Endothelial cell (in vitro differentiated cells): Measurements from ENCODE around the gene EPC2. TPM values are rescaled to one million over a fixed set of nuclear protein-coding genes. Genes with fewer than 3 reads are reported as not detected.
"Not testable (repeated sequence)": the region's sequence is repeated elsewhere in the genome, so short reads cannot be mapped to it uniquely, and the experiment has no call there.

Source experiments
- DNase-seq: peaks from one replicate; pipeline ENCODE4 v3.0.0; 2021; ENCODE audit warnings: low spot score
- H3K27ac Mint-ChIP-seq: one replicate; pipeline ENCODE4 v1.8.0; 2021; ENCODE audit warnings: mixed read lengths, inconsistent platforms; ENCODE audit not compliant: unreplicated experiment
- H3K27me3 Mint-ChIP-seq: one replicate; pipeline ENCODE4 v1.8.0; 2021; ENCODE audit warnings: mild to moderate bottlenecking, moderate library complexity, mixed read lengths, inconsistent platforms; ENCODE audit not compliant: unreplicated experiment
- H3K36me3 Mint-ChIP-seq: one replicate; pipeline ENCODE4 v1.8.0; 2021; ENCODE audit warnings: mild to moderate bottlenecking, low read depth, mixed read lengths, inconsistent platforms; ENCODE audit not compliant: unreplicated experiment
- H3K4me1 Mint-ChIP-seq: one replicate; pipeline ENCODE4 v1.8.0; 2021; ENCODE audit warnings: mild to moderate bottlenecking, mixed read lengths, inconsistent platforms; ENCODE audit not compliant: unreplicated experiment
- H3K4me3 Mint-ChIP-seq: one replicate; pipeline ENCODE4 v1.8.0; 2021; ENCODE audit warnings: mild to moderate bottlenecking, mixed read lengths, inconsistent platforms; ENCODE audit not compliant: unreplicated experiment
- H3K9me3 Mint-ChIP-seq: one replicate; pipeline ENCODE4 v1.8.0; 2021; ENCODE audit warnings: mixed read lengths, inconsistent platforms; ENCODE audit not compliant: unreplicated experiment
- total RNA-seq: library from RNA; stranded (reverse); fragmentation: NEBNext Ultra II Directional; extraction: Animal tissue kit (Norgen Biotek cat#: 25700); gene quantifications from one replicate; pipeline ENCODE4 v1.2.1, GENCODE V29; 2021; ENCODE audit not compliant: unreplicated experiment
- TF ChIP-seq, protein P1 (sequence below): fragments of 200-600 bp; sonication (generic); IDR thresholded peaks from one replicate; pipeline ENCODE4 v1.5.0; 2021; ENCODE audit warnings: antibody characterized with exemption; ENCODE audit not compliant: unreplicated experiment

Gene EPC2
- total RNA-seq, 1 donor from 2014 or later = 31.4 TPM

DNA sequence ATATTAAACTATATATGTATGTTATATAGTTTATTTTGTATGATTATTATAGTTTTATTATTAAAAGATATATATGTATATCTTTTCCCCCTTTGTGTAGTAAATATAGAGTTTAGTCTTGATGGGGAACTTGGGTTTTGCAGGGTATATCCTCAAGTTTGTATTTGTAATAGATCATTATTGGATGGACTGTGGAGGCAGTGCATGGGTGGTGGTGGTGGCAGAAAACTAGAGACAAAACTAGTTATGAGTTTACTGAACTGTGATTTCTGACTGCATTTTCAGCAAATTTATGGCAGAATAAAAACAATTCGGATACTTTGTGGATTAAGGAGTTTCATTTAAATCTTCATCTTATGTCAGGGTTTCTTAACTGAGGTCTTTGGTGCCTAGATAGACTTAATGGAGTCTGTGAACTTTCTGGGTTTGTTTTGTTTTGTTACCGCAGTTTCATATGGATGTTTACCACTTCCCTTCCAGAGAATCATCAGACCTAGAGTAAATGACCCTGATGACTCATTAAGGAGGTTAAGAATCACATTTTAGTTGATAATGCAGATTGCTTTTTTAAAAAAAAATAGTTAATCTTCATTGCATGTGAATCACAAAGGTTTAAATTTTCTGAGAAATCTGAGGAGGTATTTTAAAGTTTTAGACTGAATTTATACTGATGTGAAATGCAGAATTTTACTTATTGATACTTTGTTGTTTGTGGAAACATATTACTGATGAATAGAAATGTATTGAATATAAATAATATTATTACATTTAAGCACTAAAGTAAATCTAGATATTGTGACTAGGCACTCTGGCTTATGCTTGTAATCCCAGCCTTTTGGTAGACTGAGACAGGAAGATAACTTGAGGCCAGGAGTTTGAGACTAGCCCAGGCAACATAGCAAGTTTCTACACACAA lies 14.5 kb downstream of the EPC2 start:
- peaks cover 1% of the 10 kb centered on the region for H3K27me3 Mint-ChIP-seq
- peaks cover 12% of the 10 kb centered on the region for H3K4me1 Mint-ChIP-seq
- no peaks in the 10 kb centered on the region for H3K9me3 Mint-ChIP-seq
- no peak overlapping the region for H3K4me3 Mint-ChIP-seq
- TF ChIP-seq, protein P1, sequence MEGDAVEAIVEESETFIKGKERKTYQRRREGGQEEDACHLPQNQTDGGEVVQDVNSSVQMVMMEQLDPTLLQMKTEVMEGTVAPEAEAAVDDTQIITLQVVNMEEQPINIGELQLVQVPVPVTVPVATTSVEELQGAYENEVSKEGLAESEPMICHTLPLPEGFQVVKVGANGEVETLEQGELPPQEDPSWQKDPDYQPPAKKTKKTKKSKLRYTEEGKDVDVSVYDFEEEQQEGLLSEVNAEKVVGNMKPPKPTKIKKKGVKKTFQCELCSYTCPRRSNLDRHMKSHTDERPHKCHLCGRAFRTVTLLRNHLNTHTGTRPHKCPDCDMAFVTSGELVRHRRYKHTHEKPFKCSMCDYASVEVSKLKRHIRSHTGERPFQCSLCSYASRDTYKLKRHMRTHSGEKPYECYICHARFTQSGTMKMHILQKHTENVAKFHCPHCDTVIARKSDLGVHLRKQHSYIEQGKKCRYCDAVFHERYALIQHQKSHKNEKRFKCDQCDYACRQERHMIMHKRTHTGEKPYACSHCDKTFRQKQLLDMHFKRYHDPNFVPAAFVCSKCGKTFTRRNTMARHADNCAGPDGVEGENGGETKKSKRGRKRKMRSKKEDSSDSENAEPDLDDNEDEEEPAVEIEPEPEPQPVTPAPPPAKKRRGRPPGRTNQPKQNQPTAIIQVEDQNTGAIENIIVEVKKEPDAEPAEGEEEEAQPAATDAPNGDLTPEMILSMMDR = no peak
- H3K27ac Mint-ChIP-seq = peak overlapping the region; percentile 89
- DNase-seq = no peak
- H3K36me3 Mint-ChIP-seq = no peaks in the 10 kb centered on the region

DNA sequence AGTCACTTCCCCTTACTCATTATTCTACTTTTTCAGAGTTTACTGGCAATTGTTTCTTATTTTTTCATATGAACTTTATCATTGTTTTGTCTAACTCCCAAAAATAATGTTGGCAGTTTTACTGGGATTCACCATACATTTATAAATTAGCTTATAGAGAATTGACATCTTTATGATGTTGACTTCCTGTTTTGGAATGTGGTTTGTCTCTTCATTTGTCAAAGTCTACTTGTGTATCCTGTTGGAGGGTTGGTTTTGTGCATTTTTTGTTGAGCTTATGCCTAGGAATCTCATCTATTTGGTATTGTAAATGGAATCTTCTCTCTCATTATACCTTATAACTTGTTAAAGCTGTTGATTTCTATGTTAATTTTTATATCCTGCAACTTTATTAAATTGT lies 16.4 kb downstream of the EPC2 start:
- H3K27me3 Mint-ChIP-seq = no peaks in the 10 kb centered on the region
- H3K4me1 Mint-ChIP-seq = peaks cover 12% of the 10 kb centered on the region
- DNase-seq = no peak
- H3K36me3 Mint-ChIP-seq = no peaks in the 10 kb centered on the region
- no peaks in the 10 kb centered on the region for H3K9me3 Mint-ChIP-seq
- H3K4me3 Mint-ChIP-seq = no peak overlapping the region
- TF ChIP-seq, protein P1 = no peak
- H3K27ac Mint-ChIP-seq = no peak overlapping the region

DNA sequence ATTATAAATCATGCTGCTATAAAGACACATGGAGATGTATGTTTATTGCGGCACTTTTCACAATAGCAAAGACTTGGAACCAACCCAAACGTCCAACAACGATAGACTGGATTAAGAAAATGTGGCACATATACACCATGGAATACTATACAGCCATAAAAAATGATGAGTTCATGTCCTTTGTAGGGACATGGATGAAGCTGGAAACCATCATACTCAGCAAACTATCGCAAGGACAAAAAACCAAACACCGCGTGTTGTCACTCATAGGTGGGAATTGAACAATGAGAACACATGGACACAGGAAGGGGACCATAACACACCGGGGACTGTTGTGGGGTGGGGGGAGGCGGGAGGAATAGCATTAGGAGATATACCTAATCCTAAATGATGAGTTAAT lies 17.8 kb downstream of the EPC2 start:
- H3K4me1 Mint-ChIP-seq = peaks cover 19% of the 10 kb centered on the region
- not testable (repeated sequence) for H3K36me3 Mint-ChIP-seq, H3K27me3 Mint-ChIP-seq, H3K4me3 Mint-ChIP-seq, DNase-seq, H3K9me3 Mint-ChIP-seq, H3K27ac Mint-ChIP-seq

DNA sequence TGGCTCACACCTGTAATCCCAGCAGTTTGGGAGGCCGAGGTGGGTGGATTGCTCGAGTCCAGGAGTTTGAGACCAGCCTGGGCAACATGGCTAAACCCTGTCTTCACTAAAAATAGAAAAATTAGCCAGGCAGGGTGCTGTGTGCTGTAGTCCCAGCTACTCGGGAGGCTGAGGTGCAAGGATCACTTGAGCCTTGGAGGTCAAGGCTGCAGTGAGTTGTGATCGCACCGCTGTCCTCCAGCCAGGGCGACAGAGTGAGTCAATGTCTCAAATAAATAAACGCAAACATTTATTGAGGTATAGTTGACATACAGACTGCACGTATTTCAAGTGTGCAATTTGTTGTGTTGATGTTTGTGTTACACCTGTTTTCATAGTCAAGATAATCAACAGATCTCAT lies 19.7 kb downstream of the EPC2 start:
- Mint-ChIP-seq H3K4me3 (no peak overlapping the region), H3K4me1 (peaks cover 17% of the 10 kb centered on the region), H3K27me3 (no peaks in the 10 kb centered on the region), H3K9me3 (no peaks in the 10 kb centered on the region), H3K27ac (no peak overlapping the region), H3K36me3 (no peaks in the 10 kb centered on the region)
- TF ChIP-seq, protein P1 = no peak
- DNase-seq = no peak

- Mint-ChIP-seq H3K27me3 (no peaks in the 10 kb centered on the region), H3K27ac (no peak overlapping the region), H3K36me3 (no peaks in the 10 kb centered on the region), H3K4me1 (peaks cover 11% of the 10 kb centered on the region), H3K4me3 (no peak overlapping the region), H3K9me3 (no peaks in the 10 kb centered on the region)
- TF ChIP-seq, protein P1 = no peak
- no peak for DNase-seq
Measured at GRCh38 chr2:148666555-148666954, 22.0 kb downstream of the EPC2 start.
